Fibroblast of lung (primary cell): ENCODE data around the gene WWOX.

ENCODE experiments used
- CTCF ChIP-seq, 2 donors: IDR thresholded peaks in 1 of 2; conservative IDR thresholded peaks in 1 of 2; 1 replicate in 1 of 2; 2 replicates in 1 of 2; pipeline ENCODE4 v1.5.1; 2011 to 2012; ENCODE audit warnings: low read length in 2 of 2, control low read depth in 1 of 2, inconsistent platforms in 1 of 2, low read depth in 1 of 2, mild to moderate bottlenecking in 1 of 2
- EZH2 ChIP-seq: IDR thresholded peaks from 2 replicates; pipeline ENCODE4 v1.5.1; 2012; ENCODE audit warnings: low read length, control low read depth, mild to moderate bottlenecking; ENCODE audit errors: missing control alignments

GRCh38 chr16:78786635-78787034 lies 687.2 kb downstream of the WWOX start:
- no peak for TF ChIP-seq CTCF (conservative IDR thresholded peaks at IDR 0.05 in 1 of 2, IDR thresholded peaks at IDR 0.05 in 1 of 2; ENCODE audit: low read depth in 1 of 2, low read length in 2 of 2)
- TF ChIP-seq EZH2 = no peak
